GM23248 (cell line): ENCODE data around the gene SSRP1. TPM values are rescaled to one million over a fixed set of nuclear protein-coding genes. Genes with fewer than 3 reads are reported as not detected.
A peak's percentile ranks its signal among the peaks of the same experiment; 100 is the strongest.

ENCODE experiments used
- DNase-seq: peaks from one replicate; pipeline ENCODE4 v3.0.0-alpha.2; 2015
- H2AFZ ChIP-seq: fragments of 200-600 bp; sonication (generic); 2 replicates; pipeline ENCODE4 v1.6.1; 2016; ENCODE audit warnings: antibody characterized with exemption
- H3F3A ChIP-seq: fragments of 200-600 bp; sonication (generic); 2 replicates; pipeline ENCODE4 v1.6.1; 2016; ENCODE audit warnings: mild to moderate bottlenecking, antibody characterized with exemption, mixed run types; ENCODE audit not compliant: insufficient read depth
- H3K27ac ChIP-seq: fragments of 200-600 bp; sonication (generic); 2 replicates; pipeline ENCODE4 v1.5.1; 2016; ENCODE audit warnings: mild to moderate bottlenecking
- H3K27me3 ChIP-seq: fragments of 200-600 bp; sonication (generic); replicated peaks from 2 replicates; pipeline ENCODE4 v1.6.1; 2016; ENCODE audit warnings: mild to moderate bottlenecking; ENCODE audit not compliant: insufficient read depth
- H3K36me3 ChIP-seq: fragments of 200-600 bp; sonication (generic); 2 replicates; pipeline ENCODE4 v1.6.1; 2016; ENCODE audit warnings: low read depth, mild to moderate bottlenecking
- H3K4me1 ChIP-seq: fragments of 200-600 bp; sonication (generic); 2 replicates; pipeline ENCODE4 v1.6.1; 2016; ENCODE audit warnings: mild to moderate bottlenecking; ENCODE audit not compliant: insufficient read depth
- H3K4me2 ChIP-seq: fragments of 200-600 bp; sonication (generic); one replicate; pipeline ENCODE4 v1.6.1; 2016; ENCODE audit warnings: mild to moderate bottlenecking; ENCODE audit not compliant: unreplicated experiment
- H3K4me3 ChIP-seq: fragments of 200-600 bp; sonication (generic); 2 replicates; pipeline ENCODE4 v1.5.1; 2016; ENCODE audit warnings: mild to moderate bottlenecking
- H3K79me2 ChIP-seq: fragments of 200-600 bp; sonication (generic); 2 replicates; pipeline ENCODE4 v1.6.1; 2016; ENCODE audit warnings: mild to moderate bottlenecking; ENCODE audit not compliant: insufficient read depth
- H3K9ac ChIP-seq: fragments of 200-600 bp; sonication (generic); 2 replicates; pipeline ENCODE4 v1.6.1; 2016; ENCODE audit warnings: mild to moderate bottlenecking
- H3K9me2 ChIP-seq: fragments of 200-600 bp; sonication (generic); 2 replicates; pipeline ENCODE4 v1.6.1; 2016; ENCODE audit warnings: mixed run types, mild to moderate bottlenecking, moderate library complexity; ENCODE audit not compliant: insufficient read depth
- H3K9me3 ChIP-seq: fragments of 200-600 bp; sonication (generic); one replicate; pipeline ENCODE4 v1.6.1; 2017; ENCODE audit warnings: low read depth
- H4K20me1 ChIP-seq: fragments of 200-600 bp; sonication (generic); 2 replicates; pipeline ENCODE4 v1.6.0; 2016; ENCODE audit not compliant: insufficient read depth
- EZH2 ChIP-seq: fragments of 200-600 bp; sonication (generic); IDR thresholded peaks from 2 replicates; pipeline ENCODE4 v1.6.1; 2018; ENCODE audit warnings: antibody characterized with exemption, mild to moderate bottlenecking; ENCODE audit not compliant: insufficient read depth, poor library complexity, severe bottlenecking
- EZH2phosphoT487 ChIP-seq: fragments of 200-600 bp; sonication (generic); IDR thresholded peaks from 2 replicates; pipeline ENCODE4 v1.6.1; 2018; ENCODE audit warnings: antibody characterized with exemption, moderate library complexity, mild to moderate bottlenecking, low read depth; ENCODE audit not compliant: insufficient read depth
- WGBS, 2 experiments: methylation state at CpG; one replicate each; pipeline ENCODE4 v1.1.6; 2015 to 2017; ENCODE audit warnings: low lambda C conversion rate in 2 of 2, low coverage in 1 of 2; ENCODE audit errors: missing lambda C conversion rate in 2 of 2; 5-methylcytosine and 5-hydroxymethylcytosine counted together
- in situ Hi-C: fragments of 300-500 bp; cut with MboI; formaldehyde crosslinking; loops from 2 replicates; pipeline ENCODE4 v1.15.0; 2020
- polyA plus RNA-seq: library from polyadenylated mRNA; unstranded; fragments of >200 nt; fragmentation: Nextera tagmentation; extraction: Ambion mirVana; gene quantifications from 2 replicates; pipeline ENCODE4 v1.2.1, GENCODE V29; 2016
- total RNA-seq: library from RNA; depleted of rRNA; stranded (reverse); fragments of >200 nt; shearing (Covaris generic); gene quantifications from 2 replicates; pipeline ENCODE4 v1.2.3, GENCODE V29; 2014

SSRP1 gene
- total and polyA plus RNA-seq, 2 experiments from 2014 or later, result 29.3 to 76.2 TPM

GRCh38 chr11:57279116-57279515 lies 56.6 kb downstream of the SSRP1 start:
- no peaks in the 10 kb centered on the region for H3K36me3 ChIP-seq
- H3K9me2 ChIP-seq, result no peaks in the 10 kb centered on the region
- peaks cover 67% of the 10 kb centered on the region for H3K4me1 ChIP-seq
- 50 to 54% methylated on average over 5 of the region's 5 CpGs for WGBS, 2 experiments
- peak overlapping the region; percentile 17 for H3K4me2 ChIP-seq
- TF ChIP-seq EZH2phosphoT487 (no peak), EZH2 (no peak)
- H3K9ac ChIP-seq, result peak overlapping the region; percentile 67
- DNase-seq, result peak; percentile 85
- H3K9me3 ChIP-seq, result no peaks in the 10 kb centered on the region
- H4K20me1 ChIP-seq, result no peaks in the 10 kb centered on the region
- H3K4me3 ChIP-seq, result no peak overlapping the region
- peak overlapping the region; percentile 94 for H3K27ac ChIP-seq
- in situ Hi-C loops, result no loop called here
- H3K27me3 ChIP-seq, result no peaks in the 10 kb centered on the region
- peaks cover 50% of the 10 kb centered on the region for H3F3A ChIP-seq
- peak overlapping the region; percentile 82; the same call in 1 of the 2 replicates for H2AFZ ChIP-seq
- H3K79me2 ChIP-seq, result no peaks in the 10 kb centered on the region

DNA sequence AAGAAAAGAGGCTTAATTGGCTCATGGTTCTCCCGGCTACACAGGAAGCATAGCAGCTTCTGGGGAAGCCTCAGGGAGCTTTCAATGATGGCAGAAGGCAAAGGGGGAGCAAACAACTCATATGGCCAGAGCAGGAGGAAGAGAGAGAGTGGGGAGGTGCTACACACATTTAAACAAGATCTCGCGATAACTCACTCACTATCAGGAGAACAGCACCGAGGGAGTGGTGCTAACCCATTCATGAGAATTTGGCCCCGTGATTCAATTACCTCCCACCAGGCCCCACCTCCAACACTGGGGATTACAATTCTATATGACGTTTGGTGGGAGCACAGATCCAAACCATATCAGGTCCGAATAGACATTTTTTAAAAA lies 57.0 kb downstream of the SSRP1 start:
- peaks cover 46% of the 10 kb centered on the region for H3F3A ChIP-seq
- H3K9me2 ChIP-seq, result no peaks in the 10 kb centered on the region
- H3K27ac ChIP-seq, result peak overlapping the region; percentile 94
- no peaks in the 10 kb centered on the region for H3K79me2 ChIP-seq
- no peak for TF ChIP-seq EZH2
- no peak for TF ChIP-seq EZH2phosphoT487
- H3K4me2 ChIP-seq, result peak overlapping the region; percentile 82
- WGBS, 2 experiments, result 71 to 74% methylated on average over 7 of the region's 7 CpGs
- H3K9ac ChIP-seq, result peak overlapping the region; percentile 67
- no peaks in the 10 kb centered on the region for H4K20me1 ChIP-seq
- H3K4me3 ChIP-seq, result no peak overlapping the region
- H3K9me3 ChIP-seq, result no peaks in the 10 kb centered on the region
- H2AFZ ChIP-seq, result peak overlapping the region; percentile 82
- H3K27me3 ChIP-seq, result no peaks in the 10 kb centered on the region
- no peaks in the 10 kb centered on the region for H3K36me3 ChIP-seq
- no peak for DNase-seq
- peaks cover 63% of the 10 kb centered on the region for H3K4me1 ChIP-seq
- in situ Hi-C loops, result no loop called here

DNA sequence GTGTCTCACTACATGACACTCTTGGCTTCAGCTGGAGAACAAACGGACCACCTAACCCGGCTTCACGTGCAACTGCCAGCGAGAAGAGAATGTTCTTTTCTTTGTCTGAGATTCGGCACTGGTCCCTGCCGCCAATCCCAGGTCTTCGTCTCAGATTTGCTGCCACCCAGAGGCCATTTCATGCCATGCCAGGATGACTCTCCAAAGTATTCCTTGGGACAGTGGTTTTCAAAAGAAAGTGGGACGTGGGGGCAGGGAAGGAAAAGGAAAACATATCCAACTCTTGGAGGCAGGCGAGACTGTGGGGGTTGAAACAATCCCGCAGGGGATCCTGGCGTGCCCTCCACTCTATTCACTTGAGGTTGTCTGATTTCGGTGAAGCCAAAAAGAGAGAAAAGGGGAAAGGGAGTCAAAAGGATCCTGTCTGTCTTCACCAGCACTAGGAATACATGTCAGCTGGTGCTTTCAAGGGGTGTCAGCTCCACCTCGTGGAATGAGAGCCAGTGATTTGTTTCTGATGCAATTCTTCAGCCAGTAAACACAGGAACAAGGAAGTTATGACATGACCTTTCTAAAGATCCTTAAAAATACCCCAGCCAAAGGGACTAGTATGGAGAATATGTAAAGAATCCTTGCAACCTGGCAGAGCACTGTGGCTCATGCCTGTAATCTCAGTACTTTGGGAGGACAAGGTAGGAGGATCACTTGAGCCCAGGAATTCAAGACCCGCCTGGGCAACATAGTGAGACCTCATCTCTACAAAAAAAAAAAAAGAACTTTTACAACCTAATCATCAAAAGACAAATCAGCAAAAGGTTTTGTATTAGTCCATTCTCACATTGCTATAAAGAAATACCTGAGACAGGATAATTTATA lies 57.6 kb downstream of the SSRP1 start:
- Histone ChIP-seq H3K9ac (peak overlapping the region; percentile 67), H3K4me1 (peaks cover 57% of the 10 kb centered on the region), H3K4me3 (peak overlapping the region; percentile 30; the same call in 1 of the 2 replicates), H3F3A (peaks cover 39% of the 10 kb centered on the region), H3K9me2 (no peaks in the 10 kb centered on the region), H3K27me3 (no peaks in the 10 kb centered on the region), H3K79me2 (no peaks in the 10 kb centered on the region), H4K20me1 (no peaks in the 10 kb centered on the region), H3K9me3 (no peaks in the 10 kb centered on the region), H3K4me2 (peak overlapping the region; percentile 82), H3K36me3 (no peaks in the 10 kb centered on the region), H3K27ac (peak overlapping the region; percentile 94), H2AFZ (peak overlapping the region; percentile 82)
- TF ChIP-seq EZH2phosphoT487, result no peak
- no peak for TF ChIP-seq EZH2
- 13 to 16% methylated on average over 14 of the region's 14 CpGs for WGBS, 2 experiments
- in situ Hi-C loops, result no loop called here
- peak; percentile 90 for DNase-seq

DNA sequence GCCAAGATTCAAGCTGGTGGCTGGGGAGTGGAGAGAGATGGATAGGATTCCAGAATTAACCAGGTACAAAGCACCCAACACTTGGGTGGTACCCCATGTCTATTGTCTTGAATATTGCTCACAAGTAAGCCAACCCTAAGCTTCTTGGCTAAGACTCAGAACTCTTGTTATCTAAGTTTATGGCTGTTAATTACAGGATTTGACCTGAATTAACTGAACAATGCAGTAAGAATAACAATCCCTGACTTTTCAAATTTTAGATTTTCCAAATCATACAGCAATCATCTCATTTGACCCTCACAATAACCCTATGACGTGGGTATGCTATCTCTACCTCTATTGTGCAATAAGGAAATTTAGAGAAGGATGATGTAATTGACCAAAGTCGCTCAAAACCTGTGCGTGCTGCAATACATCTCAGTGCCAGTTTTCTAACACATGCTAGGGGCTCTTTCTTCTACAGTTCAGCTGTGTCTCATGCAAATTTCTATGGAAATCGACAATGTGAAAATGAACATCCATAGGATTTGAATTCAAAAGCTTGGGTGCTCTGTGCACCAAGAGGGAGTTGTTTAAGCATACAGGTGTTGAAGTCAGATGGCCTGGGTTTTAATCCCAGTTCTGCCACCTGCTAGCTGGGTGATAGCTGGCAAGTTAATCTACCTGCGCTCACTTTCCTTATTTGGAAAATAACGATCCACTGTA lies 58.6 kb downstream of the SSRP1 start:
- TF ChIP-seq EZH2phosphoT487 (no peak), EZH2 (no peak)
- Histone ChIP-seq H3K27me3 (no peaks in the 10 kb centered on the region), H3F3A (peaks cover 35% of the 10 kb centered on the region), H3K79me2 (no peaks in the 10 kb centered on the region), H3K9me3 (no peaks in the 10 kb centered on the region), H3K36me3 (no peaks in the 10 kb centered on the region), H2AFZ (peak overlapping the region; percentile 82), H3K9ac (peak overlapping the region; percentile 67), H3K9me2 (no peaks in the 10 kb centered on the region), H3K4me2 (peak overlapping the region; percentile 82), H3K27ac (peak overlapping the region; percentile 94), H3K4me1 (peaks cover 53% of the 10 kb centered on the region), H4K20me1 (no peaks in the 10 kb centered on the region), H3K4me3 (peak overlapping the region; percentile 30; the same call in 1 of the 2 replicates)
- in situ Hi-C loops, result no loop called here
- WGBS, 2 experiments, result 52% methylated on average over 6 of the region's 6 CpGs
- no peak for DNase-seq
